GM23248 (cell line): ENCODE results near the gene TYRP1.

Experiments
- EZH2 ChIP-seq: fragments of 200-600 bp; sonication (generic); IDR thresholded peaks from 2 replicates; pipeline ENCODE4 v1.6.1; 2018; ENCODE audit warnings: antibody characterized with exemption, mild to moderate bottlenecking; ENCODE audit not compliant: insufficient read depth, poor library complexity, severe bottlenecking
- EZH2phosphoT487 ChIP-seq: fragments of 200-600 bp; sonication (generic); IDR thresholded peaks from 2 replicates; pipeline ENCODE4 v1.6.1; 2018; ENCODE audit warnings: antibody characterized with exemption, moderate library complexity, mild to moderate bottlenecking, low read depth; ENCODE audit not compliant: insufficient read depth

DNA sequence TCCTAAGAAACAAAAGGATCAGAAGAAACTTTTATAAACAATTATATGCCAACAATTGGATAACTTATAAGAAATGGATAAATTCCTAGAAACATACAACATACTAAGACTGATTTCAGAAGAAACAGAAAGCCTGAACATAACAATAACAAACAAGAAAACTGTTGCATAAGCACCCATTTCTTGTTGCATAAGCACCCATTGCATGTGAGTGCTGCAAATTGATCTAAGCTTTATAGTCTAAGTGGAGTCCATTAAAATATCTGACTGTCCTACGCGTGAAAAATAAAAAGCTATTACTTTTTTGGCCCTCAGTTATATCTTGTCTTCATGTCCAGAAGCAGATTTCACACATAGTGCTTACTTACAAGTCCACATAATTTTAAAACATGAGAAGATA is 19.3 kb downstream of the TYRP1 start:
- TF ChIP-seq EZH2 (no peak), EZH2phosphoT487 (no peak)
